Tibial nerve (tissue), 3 donors: ENCODE measurements around the gene RARS2.

ENCODE experiments used
- POLR2A ChIP-seq, 2 donors: fragments of 450-650 bp; IDR thresholded peaks; one replicate each; pipeline ENCODE4 v1.6.1; 2017; ENCODE audit warnings: antibody characterized with exemption in 2 of 2, mild to moderate bottlenecking in 2 of 2, moderate library complexity in 2 of 2
- TF ChIP-seq, protein P1 (sequence below), 5 experiments: fragments of 200-600 bp in 3 of 5; fragments of 450-650 bp in 2 of 5; sonication (generic) in 3 of 5; IDR thresholded peaks; one replicate each; pipeline ENCODE4 v1.5.1; 2016 to 2019; ENCODE audit warnings: antibody characterized with exemption in 5 of 5, mild to moderate bottlenecking in 3 of 5, moderate library complexity in 2 of 5

DNA sequence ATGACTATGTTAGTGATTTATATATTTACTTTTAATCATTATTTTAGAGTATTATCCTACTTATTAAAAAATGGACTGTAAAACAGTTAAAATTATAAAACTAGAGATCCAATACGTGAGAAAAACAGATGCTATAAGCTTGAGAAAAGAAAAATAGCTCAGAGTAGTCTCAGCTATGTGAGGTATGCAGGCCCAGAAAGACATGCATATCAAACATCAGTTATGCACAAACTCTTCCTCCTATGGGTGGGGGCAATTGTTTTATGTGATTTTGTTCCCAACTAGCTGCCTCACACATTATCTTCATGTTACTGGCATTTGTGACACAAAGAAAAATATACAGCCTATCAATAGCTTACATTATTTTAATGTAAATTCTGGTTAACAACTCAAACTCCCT, 28.8 kb downstream of the RARS2 start:
- TF ChIP-seq POLR2A (IDR thresholded peaks at IDR 0.05) = no peak
- TF ChIP-seq, protein P1, sequence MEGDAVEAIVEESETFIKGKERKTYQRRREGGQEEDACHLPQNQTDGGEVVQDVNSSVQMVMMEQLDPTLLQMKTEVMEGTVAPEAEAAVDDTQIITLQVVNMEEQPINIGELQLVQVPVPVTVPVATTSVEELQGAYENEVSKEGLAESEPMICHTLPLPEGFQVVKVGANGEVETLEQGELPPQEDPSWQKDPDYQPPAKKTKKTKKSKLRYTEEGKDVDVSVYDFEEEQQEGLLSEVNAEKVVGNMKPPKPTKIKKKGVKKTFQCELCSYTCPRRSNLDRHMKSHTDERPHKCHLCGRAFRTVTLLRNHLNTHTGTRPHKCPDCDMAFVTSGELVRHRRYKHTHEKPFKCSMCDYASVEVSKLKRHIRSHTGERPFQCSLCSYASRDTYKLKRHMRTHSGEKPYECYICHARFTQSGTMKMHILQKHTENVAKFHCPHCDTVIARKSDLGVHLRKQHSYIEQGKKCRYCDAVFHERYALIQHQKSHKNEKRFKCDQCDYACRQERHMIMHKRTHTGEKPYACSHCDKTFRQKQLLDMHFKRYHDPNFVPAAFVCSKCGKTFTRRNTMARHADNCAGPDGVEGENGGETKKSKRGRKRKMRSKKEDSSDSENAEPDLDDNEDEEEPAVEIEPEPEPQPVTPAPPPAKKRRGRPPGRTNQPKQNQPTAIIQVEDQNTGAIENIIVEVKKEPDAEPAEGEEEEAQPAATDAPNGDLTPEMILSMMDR (IDR thresholded peaks at IDR 0.05) = no peak
